DOHH2 (cell line): ENCODE measurements around the gene ARHGAP20.

ENCODE experiments used
- H3F3A ChIP-seq: fragments of 200-600 bp; sonication (generic), shearing (Covaris generic); 2 replicates; pipeline ENCODE4 v1.6.0; 2016; ENCODE audit warnings: antibody characterized with exemption, mild to moderate bottlenecking; ENCODE audit not compliant: control insufficient read depth, insufficient read depth
- H3K27ac ChIP-seq: fragments of 200-600 bp; sonication (generic); 2 replicates; pipeline ENCODE4 v1.5.1; 2014; ENCODE audit warnings: low read depth, mild to moderate bottlenecking, low read length, moderate library complexity
- H3K27me3 ChIP-seq: fragments of 200-600 bp; sonication (generic); 2 replicates; pipeline ENCODE4 v1.6.1; 2014; ENCODE audit warnings: mild to moderate bottlenecking, low read length, mixed read lengths; ENCODE audit not compliant: control insufficient read depth
- H3K36me3 ChIP-seq: fragments of 200-600 bp; sonication (generic); 2 replicates; pipeline ENCODE4 v1.6.1; 2014; ENCODE audit warnings: mild to moderate bottlenecking, low read length, moderate library complexity, mixed read lengths; ENCODE audit not compliant: control insufficient read depth
- H3K4me1 ChIP-seq: fragments of 200-600 bp; sonication (generic); 2 replicates; pipeline ENCODE4 v1.6.1; 2014; ENCODE audit warnings: mild to moderate bottlenecking, low read length, mixed read lengths; ENCODE audit not compliant: control insufficient read depth
- H3K4me2 ChIP-seq: fragments of 200-600 bp; sonication (generic); 2 replicates; pipeline ENCODE4 v1.6.0; 2014; ENCODE audit warnings: mild to moderate bottlenecking, low read length, moderate library complexity
- H3K4me3 ChIP-seq: fragments of 200-600 bp; sonication (generic); 2 replicates; pipeline ENCODE4 v1.5.1; 2014; ENCODE audit warnings: mild to moderate bottlenecking, low read length, mixed read lengths
- H3K79me2 ChIP-seq: fragments of 200-600 bp; sonication (generic); 2 replicates; pipeline ENCODE4 v1.6.1; 2014; ENCODE audit warnings: mild to moderate bottlenecking, low read length, mixed read lengths; ENCODE audit not compliant: control insufficient read depth
- H3K9me2 ChIP-seq: fragments of 200-600 bp; sonication (generic); replicated peaks from 2 replicates; pipeline ENCODE4 v1.6.1; 2014; ENCODE audit warnings: mild to moderate bottlenecking, low read length, mixed read lengths; ENCODE audit not compliant: control insufficient read depth
- H3K9me3 ChIP-seq: fragments of 200-600 bp; sonication (generic); 2 replicates; pipeline ENCODE4 v1.6.1; 2014; ENCODE audit warnings: antibody characterized with exemption, low read length, mixed read lengths; ENCODE audit not compliant: control insufficient read depth, insufficient read depth
- H4K20me1 ChIP-seq: fragments of 200-600 bp; sonication (generic); 2 replicates; pipeline ENCODE4 v1.6.0; 2014; ENCODE audit warnings: low read depth, mild to moderate bottlenecking, antibody characterized with exemption, low read length, moderate library complexity; ENCODE audit not compliant: control insufficient read depth, insufficient read depth
- EZH2phosphoT487 ChIP-seq: fragments of 200-600 bp; sonication (generic); IDR thresholded peaks from 2 replicates; pipeline ENCODE4 v1.6.1; 2017; ENCODE audit warnings: borderline replicate concordance, mild to moderate bottlenecking, antibody characterized with exemption, low read length, moderate library complexity, mixed read lengths
- TF ChIP-seq, protein P1 (sequence below): fragments of 200-600 bp; sonication (generic); IDR thresholded peaks from one replicate; pipeline ENCODE4 v1.5.1; 2014; ENCODE audit warnings: antibody characterized with exemption, mild to moderate bottlenecking, low read depth, low read length; ENCODE audit not compliant: poor library complexity, severe bottlenecking

Gene ARHGAP20

GRCh38 chr11:110606415-110606814 lies 105.8 kb downstream of the ARHGAP20 start:
- Histone ChIP-seq H3K4me1 (no peaks in the 10 kb centered on the region), H3K4me2 (no peak overlapping the region), H3K27me3 (peaks cover 6% of the 10 kb centered on the region; the same call in 1 of the 2 replicates), H3F3A (no peaks in the 10 kb centered on the region), H3K36me3 (no peaks in the 10 kb centered on the region), H3K79me2 (no peaks in the 10 kb centered on the region), H3K9me2 (no peaks in the 10 kb centered on the region), H4K20me1 (no peaks in the 10 kb centered on the region), H3K9me3 (no peaks in the 10 kb centered on the region), H3K27ac (no peak overlapping the region), H3K4me3 (no peak overlapping the region)
- no peak for TF ChIP-seq EZH2phosphoT487
- TF ChIP-seq, protein P1, sequence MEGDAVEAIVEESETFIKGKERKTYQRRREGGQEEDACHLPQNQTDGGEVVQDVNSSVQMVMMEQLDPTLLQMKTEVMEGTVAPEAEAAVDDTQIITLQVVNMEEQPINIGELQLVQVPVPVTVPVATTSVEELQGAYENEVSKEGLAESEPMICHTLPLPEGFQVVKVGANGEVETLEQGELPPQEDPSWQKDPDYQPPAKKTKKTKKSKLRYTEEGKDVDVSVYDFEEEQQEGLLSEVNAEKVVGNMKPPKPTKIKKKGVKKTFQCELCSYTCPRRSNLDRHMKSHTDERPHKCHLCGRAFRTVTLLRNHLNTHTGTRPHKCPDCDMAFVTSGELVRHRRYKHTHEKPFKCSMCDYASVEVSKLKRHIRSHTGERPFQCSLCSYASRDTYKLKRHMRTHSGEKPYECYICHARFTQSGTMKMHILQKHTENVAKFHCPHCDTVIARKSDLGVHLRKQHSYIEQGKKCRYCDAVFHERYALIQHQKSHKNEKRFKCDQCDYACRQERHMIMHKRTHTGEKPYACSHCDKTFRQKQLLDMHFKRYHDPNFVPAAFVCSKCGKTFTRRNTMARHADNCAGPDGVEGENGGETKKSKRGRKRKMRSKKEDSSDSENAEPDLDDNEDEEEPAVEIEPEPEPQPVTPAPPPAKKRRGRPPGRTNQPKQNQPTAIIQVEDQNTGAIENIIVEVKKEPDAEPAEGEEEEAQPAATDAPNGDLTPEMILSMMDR = no peak

DNA sequence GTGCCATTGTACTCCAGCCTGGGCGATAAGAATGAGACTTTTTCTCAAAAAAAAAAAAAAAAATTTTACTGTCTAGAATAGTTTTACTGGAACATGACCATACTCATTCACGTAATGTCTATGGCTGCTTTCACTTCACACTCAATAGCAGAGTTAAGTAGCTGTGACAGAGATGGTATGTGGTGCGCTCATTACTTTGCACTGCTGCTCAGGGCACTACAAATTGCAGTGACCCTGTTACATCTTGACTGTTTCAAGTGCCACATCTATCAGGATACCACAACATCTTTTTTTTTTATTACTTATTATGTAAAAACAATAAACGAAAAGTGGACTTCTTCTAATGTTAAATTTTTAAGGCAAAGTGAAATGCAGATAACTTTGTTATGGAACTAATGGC lies 110.3 kb downstream of the ARHGAP20 start:
- Histone ChIP-seq H3K9me2 (no peaks in the 10 kb centered on the region), H3K27me3 (peaks cover 6% of the 10 kb centered on the region; the same call in 1 of the 2 replicates), H3K4me3 (no peak overlapping the region), H4K20me1 (no peaks in the 10 kb centered on the region), H3F3A (no peaks in the 10 kb centered on the region), H3K4me1 (no peaks in the 10 kb centered on the region), H3K27ac (no peak overlapping the region), H3K79me2 (no peaks in the 10 kb centered on the region), H3K4me2 (no peak overlapping the region), H3K9me3 (peaks cover 19% of the 10 kb centered on the region; the same call in 1 of the 2 replicates), H3K36me3 (no peaks in the 10 kb centered on the region)
- TF ChIP-seq, protein P1 = no peak
- TF ChIP-seq EZH2phosphoT487 = no peak

DNA sequence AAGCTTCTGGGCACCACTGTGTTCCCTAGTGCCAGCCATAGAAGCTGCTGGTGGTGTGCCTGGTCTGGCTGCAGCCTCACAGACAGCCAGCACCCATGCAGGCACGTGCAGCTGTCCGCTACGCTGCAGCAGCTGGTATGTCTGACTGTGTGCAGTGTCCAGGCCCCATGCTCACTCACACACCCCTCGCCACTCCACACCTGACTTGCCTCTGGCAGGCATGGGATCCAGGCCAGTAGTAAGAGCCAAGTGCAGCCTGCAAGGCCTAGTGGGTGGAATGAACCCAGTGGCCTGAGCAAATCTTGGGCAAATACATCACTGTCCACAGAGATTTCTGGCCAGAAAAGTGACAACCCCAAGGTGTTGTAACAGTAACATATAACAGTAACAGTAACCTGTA lies 111.9 kb downstream of the ARHGAP20 start:
- Histone ChIP-seq H3K36me3 (no peaks in the 10 kb centered on the region), H3K27me3 (no peaks in the 10 kb centered on the region), H4K20me1 (no peaks in the 10 kb centered on the region), H3K4me3 (no peak overlapping the region), H3K9me3 (peaks cover 19% of the 10 kb centered on the region; the same call in 1 of the 2 replicates), H3K9me2 (no peaks in the 10 kb centered on the region), H3F3A (no peaks in the 10 kb centered on the region), H3K4me1 (no peaks in the 10 kb centered on the region), H3K79me2 (no peaks in the 10 kb centered on the region), H3K27ac (no peak overlapping the region), H3K4me2 (no peak overlapping the region)
- no peak for TF ChIP-seq EZH2phosphoT487
- TF ChIP-seq, protein P1 = no peak
